ENCODE results near the gene UBAP1L.
"Not testable (repeated sequence)": the region's sequence is repeated elsewhere in the genome, so short reads cannot be mapped to it uniquely, and the experiment has no call there.

GRCh38 chr15:65044218-65044617 lies 70.8 kb downstream of the UBAP1L start:
- TF ChIP-seq CTCF (IDR thresholded peaks at IDR 0.05; ENCODE audit: low read depth, low read length); EZH2phosphoT487 (IDR thresholded peaks at IDR 0.05; ENCODE audit: low read depth): not testable (repeated sequence)
